Esophagus muscularis mucosa (tissue), 4 donors: ENCODE measurements around the gene SLC39A2.

Source experiments
- EP300 ChIP-seq: sonication (generic); formaldehyde crosslinking; IDR thresholded peaks from one replicate; pipeline ENCODE4 v1.6.1; 2017; ENCODE audit warnings: antibody characterized with exemption
- POLR2A ChIP-seq: fragments of 450-650 bp; IDR thresholded peaks from one replicate; pipeline ENCODE4 v1.6.1; 2017; ENCODE audit warnings: antibody characterized with exemption, moderate library complexity, mild to moderate bottlenecking, low read depth
- POLR2AphosphoS5 ChIP-seq, 2 donors: sonication (generic); formaldehyde crosslinking; IDR thresholded peaks; one replicate each; pipeline ENCODE4 v1.6.1; 2017; ENCODE audit warnings: antibody characterized with exemption in 2 of 2
- TF ChIP-seq, protein P1 (sequence below), 3 experiments: fragments of 200-600 bp in 2 of 3; fragments of 450-650 bp in 1 of 3; sonication (generic) in 2 of 3; IDR thresholded peaks; one replicate each; pipeline ENCODE4 v1.5.1; 2017 to 2019; ENCODE audit warnings: antibody characterized with exemption in 3 of 3, mild to moderate bottlenecking in 2 of 3, moderate library complexity in 1 of 3

- TF ChIP-seq, protein P1, sequence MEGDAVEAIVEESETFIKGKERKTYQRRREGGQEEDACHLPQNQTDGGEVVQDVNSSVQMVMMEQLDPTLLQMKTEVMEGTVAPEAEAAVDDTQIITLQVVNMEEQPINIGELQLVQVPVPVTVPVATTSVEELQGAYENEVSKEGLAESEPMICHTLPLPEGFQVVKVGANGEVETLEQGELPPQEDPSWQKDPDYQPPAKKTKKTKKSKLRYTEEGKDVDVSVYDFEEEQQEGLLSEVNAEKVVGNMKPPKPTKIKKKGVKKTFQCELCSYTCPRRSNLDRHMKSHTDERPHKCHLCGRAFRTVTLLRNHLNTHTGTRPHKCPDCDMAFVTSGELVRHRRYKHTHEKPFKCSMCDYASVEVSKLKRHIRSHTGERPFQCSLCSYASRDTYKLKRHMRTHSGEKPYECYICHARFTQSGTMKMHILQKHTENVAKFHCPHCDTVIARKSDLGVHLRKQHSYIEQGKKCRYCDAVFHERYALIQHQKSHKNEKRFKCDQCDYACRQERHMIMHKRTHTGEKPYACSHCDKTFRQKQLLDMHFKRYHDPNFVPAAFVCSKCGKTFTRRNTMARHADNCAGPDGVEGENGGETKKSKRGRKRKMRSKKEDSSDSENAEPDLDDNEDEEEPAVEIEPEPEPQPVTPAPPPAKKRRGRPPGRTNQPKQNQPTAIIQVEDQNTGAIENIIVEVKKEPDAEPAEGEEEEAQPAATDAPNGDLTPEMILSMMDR (IDR thresholded peaks at IDR 0.05): no peak
- TF ChIP-seq POLR2A: no peak
- no peak for TF ChIP-seq POLR2AphosphoS5 (IDR thresholded peaks at IDR 0.05)
- TF ChIP-seq EP300: no peak
These were observed 48.3 kb downstream of the SLC39A2 start for GRCh38 chr14:21047378-21047781.
